Stimulated activated naive CD4-positive, alpha-beta T cell (primary cell): ENCODE data around the gene ABI3BP.
"Not testable (repeated sequence)": the region's sequence is repeated elsewhere in the genome, so short reads cannot be mapped to it uniquely, and the experiment has no call there.

Source experiments
- DNase-seq, 6 experiments: peaks; one replicate each; lab custom pipeline; 2025; lab: John Stamatoyannopoulos, UW

Gene ABI3BP

DNA sequence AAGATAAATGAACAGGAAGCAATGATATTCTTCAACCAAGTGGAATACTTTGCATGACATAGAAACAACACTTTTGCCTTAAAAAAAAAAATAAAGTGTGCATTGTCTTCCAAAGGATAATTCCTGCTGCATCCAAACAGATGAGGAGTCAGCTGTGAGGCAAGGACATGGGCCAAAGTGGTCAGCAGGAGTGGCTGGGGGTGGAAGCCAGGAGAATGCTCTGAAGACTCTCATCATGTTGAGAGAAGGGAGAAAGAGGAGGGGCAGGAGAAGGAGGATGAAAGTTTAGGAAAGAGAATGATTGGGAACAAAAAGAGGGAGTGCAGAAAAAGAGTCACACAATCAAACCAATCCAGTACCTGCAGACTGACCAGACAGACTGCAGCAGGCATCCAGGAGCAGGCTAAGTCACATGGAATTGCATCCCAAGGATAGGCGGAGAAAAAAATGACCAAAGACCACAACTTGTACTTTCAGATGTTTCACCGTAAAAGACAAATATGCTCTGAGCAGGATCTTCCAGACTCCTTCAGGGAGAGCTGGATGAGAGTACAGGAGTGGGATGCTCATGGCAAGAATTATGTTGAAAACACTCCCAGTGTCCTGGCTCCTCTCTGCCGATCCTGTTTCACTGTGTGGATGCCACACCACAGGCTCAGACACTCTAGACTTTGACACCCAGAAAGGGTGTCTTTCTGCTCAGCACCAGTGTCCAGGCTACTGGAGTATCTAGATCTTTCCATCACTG, 11.9 kb downstream of the ABI3BP start:
- DNase-seq: no peak

DNA sequence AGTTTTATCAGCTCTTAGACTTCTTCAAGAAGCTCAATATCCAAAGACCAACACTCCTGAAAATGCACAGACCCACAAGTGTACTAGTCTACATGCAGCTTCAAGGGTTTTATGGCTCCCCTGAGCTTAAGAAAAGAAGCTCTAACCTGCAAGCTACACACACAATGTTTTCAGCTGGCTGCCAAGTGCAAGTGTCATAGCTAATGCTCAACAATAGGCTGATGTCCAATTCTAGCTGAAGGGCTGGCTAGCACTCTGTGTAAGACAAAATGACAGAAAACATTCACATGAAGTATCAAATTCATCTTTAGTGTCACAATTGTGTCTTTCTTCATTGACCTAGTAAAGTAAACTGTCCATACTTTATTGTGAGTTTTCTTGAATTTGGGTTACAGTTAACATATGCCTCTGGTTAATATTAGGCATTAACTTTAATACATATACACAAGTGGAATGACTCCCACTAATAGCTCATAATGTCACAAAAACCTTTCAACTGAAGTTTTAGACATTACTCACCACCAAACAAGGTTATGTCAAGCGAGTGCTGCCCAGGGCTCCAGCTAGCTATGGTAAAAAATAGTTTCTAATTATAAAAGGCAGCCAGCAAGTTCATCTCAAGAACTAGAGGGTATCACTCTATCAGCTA, 15.1 kb downstream of the ABI3BP start:
- no peak for DNase-seq

DNA sequence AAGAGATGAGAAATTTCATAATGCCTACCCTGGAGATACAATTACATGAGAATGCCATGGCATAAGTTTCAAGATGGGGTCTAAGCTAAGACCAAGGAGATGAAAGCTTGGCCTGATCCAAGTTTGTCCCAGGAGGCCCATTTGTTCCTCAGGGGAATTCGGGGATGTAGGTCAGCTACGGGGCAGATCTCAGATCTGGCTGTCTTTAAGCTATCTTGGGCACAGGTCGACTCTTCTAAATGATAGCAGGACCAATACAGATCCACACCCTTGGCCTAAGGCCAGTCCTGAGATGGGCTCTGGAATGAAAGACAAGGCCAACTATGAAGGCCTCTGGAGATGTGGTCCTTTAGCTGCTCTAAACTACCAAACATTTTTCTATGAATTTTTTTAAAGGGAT, 16.6 kb downstream of the ABI3BP start:
- DNase-seq: no peak

DNA sequence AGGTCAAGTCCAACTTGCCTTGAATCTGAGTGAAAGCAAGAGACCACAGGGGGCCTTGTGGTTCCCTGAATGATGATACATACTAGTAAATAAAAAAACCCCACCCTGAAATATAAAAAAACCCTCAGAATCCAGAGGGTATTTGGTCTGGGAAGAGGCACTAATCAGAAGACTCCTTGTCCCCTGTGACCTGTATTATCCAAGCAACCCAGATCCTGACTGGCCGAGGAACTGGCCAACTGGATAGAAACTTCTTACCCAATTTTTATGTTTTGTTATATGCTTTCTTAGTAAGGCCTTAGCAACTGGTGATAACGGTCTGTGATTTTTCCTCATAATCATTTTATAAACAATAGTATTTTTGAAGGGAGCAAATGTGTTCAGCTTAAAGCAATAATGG, 17.5 kb downstream of the ABI3BP start:
- DNase-seq: no peak

DNA sequence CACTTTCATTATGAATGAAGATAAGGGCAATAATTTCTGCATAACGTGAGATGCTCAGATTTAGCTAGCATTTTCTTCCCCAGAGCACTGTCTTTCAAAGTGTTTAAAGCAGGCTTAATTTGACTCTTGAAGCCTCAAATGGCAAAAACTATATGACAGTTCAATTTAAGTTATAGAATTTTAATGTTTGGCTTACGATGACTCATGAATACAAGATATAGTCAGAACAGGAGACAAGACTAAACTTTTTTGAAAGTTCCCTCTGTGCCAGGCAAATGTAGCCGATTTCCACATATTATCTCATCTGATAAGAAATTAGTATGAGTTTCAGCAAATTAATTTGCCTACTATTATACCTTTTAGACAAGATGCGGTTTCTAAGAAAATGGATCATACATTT, 19.6 kb downstream of the ABI3BP start:
- DNase-seq: no peak

DNA sequence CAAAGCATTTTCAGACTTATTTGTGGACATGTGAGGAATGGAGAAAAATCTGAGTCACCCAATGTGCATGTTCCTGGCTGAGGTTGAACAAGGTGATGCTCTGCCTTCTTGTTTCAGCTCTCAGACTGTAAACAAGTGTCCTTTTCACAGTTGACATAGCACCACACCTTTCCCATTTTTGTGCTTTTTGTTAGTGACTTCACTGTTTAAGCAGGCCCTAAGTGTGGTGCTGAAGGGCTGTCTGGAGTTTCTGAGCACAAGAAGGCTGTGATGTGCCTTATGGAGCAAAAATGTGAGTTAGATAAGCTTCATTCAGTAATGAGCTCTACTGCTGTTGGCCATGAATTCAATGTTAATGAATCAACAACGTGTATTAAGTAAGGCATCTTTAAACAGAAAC, 20.4 kb downstream of the ABI3BP start:
- no peak for DNase-seq

DNA sequence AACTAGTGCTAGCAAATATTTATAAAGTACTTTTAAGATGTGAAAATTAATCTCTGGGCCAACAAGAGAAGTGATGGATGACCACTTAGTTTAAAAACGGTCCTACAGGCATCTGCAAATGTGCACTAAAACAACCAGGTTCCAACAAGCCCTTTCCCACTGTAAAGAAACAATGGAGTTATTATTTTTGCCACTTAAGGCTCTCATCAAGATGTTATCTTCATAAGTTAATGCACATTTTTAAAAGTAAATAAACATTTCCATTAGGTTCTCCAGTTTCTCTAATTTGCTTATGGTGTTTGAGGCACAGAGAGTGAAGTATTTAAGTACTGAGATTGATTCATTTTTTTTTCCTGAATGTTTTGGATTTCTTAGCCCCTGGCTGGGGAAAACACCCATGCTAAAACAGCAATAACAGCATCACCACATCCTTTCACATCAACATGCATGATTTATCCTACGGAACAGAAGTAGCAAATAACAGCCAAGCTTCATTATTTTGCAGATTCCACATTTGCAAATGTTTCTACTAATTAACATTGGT, 20.8 kb downstream of the ABI3BP start:
- DNase-seq: no peak

DNA sequence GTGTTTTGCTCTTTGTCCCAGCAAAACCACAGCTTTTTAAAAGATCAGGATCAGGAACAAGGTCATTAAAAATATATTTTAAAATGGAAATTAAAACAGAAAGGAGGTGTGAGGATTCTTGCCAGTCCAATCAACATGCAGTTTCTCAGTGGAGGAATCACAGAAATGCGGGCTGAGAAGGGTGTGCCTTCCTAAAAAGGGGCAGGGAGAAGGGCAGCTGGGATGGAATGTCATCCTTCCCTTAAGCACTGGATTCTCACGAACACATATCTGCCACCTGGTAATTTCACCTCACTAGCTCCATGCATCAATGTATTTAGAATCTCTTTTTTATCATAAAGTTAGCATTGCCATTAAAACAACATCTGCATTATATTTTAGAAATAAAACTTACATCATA, 21.4 kb downstream of the ABI3BP start:
- DNase-seq: no peak

DNA sequence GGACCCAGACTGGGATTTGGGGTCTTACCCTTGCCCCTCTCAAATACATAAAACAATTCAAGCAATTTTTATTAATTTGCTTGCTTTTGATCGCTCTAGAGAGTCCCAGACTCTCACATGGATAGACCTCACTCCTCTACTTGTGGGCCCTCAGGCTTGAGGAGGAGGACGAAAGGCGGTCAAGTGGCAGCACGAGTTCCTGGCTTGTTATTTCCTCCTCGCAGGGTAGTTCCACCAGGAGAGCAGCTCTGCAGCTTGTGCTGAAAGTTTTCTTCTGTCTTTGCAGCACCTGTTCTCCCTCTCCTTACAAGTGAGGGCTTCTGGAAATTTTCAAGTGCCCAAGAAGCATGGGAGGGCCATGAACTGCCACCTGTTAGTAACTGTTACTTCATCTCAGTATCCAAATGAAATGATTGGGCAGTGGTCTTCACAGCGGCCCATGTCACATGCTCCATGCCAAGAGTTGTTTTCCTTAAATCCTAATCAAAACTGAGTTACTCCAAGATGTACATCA, 22.7 kb downstream of the ABI3BP start:
- DNase-seq: no peak

DNA sequence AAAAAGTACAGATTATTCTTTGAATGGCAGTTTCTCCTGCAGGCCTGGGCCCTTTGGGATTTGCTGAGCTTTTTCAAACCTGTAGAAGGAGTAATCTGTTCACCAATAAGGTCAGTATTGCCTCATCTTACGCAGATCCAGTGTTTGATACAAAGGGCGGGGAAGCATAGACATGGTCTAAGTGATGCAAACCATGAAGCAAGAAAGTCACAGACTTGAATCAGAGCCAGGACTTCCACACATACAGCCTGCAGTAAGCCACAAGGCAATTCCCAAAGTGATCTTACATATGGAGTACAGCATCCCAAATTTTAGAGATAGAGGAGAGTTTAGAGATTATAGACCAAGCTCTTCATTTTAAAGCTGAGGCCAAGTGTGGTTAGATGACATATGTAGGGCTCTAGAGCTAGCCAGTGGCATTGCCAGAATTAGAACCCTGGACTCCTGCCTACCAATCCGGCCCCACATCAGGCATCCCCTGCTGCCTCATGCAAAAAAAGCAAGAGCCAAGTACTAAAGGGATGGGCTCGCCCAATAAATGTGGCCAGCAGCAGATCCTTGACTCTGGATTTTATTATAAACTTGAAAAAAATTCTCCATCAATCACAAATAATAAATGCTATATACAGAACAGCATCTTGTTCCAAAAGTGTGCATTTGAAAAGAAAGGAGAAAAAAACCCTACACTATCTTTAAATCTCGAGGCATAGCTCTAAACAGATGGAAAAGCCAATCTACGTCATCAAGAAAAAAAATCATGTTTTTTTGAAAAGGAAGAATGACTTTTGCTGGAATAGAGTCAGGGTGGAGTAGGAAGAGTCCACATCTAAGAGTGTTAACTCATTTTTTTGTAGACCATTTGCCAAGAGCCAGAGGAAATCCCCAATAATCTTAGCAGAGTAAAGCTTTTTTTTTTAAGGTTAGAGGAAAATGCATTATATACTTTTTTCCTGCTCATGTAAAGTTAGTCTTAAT, 24.0 kb downstream of the ABI3BP start:
- DNase-seq: no peak

DNA sequence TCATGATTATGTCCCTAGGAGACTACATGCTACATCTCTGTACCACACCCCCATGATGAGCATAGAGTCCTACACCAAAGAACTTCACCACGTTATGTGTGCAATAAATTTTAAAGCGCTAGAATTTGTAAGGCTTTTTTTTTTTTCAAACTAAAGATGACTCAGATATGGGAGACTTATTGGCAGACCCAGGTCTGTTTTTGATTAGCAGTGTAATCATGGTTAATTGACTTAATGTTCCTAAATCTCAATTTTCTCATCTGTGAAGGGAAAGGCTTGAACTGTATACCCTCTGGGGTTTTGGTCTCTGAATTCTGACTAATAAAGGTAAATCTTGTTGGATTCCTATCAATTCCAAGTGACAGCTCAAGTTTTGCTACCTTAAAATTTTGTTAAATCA, 26.4 kb downstream of the ABI3BP start:
- no peak for DNase-seq

DNA sequence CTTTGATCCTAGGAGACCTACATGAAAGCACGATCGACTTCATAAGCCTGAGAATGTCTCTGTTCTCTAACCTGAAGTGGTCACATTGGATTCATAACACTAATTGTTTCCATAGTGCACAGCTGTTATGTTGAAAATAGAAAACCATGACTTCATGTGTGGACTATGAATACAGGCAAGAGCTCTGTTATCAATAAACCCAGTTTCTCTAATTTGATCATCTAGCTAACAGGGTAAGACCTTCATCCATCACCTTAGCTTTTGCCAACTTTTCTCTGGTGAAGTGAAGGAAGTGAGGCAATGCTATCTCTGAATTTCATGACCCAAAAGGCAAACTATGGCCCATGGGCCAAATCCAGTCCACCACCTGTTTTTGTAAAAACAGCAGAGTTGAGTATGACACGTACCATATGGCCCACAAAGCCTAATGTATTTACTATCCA, 27.2 kb downstream of the ABI3BP start:
- DNase-seq: no peak

DNA sequence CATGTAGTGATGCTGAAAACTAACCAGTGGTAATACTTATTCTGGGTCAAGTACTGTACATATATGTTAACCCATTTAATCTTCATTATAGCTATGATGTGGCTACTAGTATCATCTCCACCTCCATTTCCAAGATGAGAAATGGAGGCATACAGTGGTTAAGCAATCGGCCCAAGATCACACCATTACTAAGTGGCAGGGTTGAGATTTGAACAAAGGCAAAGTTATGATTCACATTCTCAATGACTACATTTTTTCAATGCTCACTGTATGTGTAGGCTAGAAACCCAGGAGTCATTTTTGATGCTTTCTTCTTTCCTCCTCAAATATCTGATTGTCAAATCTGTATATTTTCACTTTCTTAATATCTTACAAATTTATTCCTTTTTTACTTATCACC, 30.2 kb downstream of the ABI3BP start:
- DNase-seq: no peak

DNA sequence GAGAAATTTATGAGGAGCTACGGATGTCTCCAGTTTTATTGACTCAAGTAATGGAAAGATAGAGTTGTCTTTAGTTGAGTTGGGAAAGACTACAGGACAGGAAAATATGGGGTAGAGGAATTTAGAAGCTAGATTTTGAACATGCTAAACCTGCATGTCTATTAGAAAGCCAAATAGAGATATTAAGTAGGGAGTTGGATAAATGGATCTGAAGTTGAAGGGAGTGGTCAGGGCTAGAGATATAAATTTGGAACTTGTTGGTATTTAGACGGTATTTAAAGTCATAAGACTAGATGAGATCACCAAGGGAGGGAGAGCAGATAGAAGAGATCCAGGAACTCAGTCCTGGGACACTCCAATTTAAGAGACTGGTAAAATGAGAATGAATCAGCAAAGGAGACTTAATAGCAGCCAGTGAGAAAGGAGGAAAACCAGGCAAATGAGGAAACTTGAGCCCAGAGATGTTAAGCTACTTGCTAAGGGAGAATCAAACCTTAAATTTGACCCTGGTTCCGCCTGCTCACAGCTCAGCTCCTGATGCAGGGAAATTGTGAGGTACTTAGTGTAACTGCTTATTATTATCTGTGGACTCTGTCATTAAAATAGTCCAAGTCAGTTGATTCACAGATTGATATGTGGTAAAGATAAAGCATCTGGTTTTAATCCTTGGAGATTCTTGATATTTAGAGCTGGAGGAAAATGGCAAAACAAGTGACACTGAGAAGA, 35.8 kb downstream of the ABI3BP start:
- no peak for DNase-seq

DNA sequence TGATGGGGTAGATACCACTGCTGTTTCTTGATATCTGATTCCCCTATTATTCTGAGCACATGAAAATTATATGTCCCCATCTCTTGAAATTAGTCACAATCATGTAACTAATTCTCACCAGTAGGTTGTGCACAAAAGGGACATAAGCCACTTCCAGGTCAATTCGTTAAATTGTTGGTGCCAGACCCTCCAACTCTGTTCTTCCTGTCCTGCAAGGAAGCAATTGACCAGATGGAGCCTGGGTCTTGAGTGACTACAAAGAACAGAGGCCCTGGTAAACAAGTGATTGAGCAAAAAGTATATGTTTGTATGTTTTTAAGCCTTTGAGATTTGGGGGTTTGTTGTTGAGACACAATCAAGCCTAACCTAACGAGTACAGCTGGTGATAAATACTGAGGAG, 36.9 kb downstream of the ABI3BP start:
- DNase-seq: no peak

DNA sequence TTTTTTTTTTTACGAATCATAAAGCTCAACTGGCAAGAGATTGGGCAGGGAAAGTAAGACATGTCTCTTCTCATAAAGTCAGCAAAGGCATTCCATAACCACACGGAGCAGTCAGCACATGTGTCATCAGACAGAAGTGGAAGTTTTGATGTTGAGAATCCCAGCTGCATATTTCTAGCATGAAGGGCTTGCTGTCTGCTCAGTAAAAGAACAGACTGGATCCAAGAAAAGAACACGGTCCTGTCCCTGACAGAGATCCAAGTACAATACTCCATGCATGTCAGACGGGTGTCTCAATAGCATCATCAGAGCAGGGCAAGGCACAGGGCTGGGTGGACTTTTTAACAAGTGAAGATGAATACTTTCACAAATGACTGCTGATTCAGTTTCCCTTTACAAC, 38.2 kb downstream of the ABI3BP start:
- no peak for DNase-seq

DNA sequence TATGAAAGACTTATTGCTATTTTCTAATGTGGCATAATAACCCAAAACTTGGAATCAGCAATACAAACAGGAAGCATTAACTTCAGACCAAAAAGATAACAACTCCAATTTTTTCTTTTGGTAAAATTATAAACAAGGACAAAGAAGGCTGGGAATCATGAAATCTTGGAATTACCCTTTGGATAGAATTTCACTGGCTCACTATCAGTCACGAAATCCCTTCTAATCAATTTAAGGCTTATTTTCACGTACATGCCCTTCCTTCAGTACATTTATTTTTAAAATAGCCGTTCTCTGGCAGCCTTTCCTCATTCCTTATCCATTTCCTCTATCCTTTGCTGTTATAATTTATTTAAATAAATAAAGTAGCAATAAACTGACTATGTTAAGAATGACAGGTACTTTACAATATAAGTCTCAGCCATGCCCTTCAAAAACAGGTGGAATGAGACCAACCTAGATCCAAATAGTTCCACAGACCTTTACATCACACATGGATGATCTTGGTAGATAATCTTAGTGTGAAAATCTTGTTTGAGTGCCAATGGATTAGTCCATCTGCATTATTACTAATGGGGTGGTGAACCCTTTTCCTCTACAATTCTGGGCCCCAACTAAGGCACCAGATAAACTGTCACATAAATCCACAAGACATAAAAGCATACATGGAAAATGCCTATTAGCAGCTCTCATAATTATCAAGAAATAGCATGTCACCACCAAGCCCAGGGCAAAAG, 38.9 kb downstream of the ABI3BP start:
- no peak for DNase-seq

DNA sequence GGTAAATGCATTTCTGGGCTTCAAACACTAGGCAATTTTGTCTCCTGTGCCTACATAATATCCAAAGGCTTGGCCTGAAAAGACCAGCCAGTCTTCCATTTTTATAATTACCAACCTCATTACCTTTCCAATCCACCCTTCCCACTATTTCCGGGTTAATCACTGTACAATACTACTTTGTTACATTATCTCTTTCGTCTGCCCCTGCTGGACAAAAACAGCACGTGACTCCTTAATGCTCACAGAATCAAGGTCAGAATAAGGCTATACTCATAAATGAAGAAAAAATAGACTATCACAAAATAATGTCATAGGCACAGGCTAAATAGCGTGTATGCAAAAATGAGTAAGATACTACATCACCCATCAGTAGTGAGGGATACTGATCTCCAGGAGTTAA, 40.1 kb downstream of the ABI3BP start:
- no peak for DNase-seq

DNA sequence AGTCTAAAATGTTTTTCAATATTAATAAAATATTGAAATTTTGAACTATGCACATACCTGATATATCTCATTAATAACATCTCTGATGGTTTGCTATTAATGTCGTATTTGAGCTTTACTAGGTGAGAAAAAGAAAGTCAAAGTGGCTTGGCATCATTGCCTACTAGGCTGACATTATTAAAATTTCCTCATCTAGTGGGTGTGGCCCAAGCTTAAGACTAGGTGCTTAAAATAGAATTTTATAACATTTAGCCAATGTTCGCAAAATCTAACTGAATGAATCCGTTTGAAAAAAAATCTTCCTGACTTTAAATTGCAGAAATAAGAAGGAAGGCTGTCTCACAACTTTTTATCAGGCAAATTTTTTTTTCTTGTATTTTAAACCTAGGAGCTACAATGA, 46.1 kb downstream of the ABI3BP start:
- no peak for DNase-seq

DNA sequence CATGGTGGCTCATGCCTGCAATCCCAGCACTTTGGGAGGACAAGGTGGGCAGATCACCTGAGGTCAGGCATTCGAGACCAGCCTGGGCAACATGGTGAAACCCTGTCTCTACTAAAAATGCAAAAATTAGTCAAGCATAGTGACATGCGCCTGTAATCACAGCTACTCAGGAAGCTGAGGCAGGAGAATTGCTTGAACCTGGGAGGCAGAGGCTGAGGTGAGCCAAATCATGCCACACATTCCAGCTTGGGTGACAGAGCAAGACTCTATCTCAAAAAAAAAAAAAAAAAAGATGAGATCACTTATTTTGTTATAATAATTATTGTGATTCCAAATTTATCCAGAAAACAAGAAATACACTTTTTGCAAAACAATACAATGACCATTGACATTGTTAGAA, 47.1 kb downstream of the ABI3BP start:
- DNase-seq: not testable (repeated sequence)

DNA sequence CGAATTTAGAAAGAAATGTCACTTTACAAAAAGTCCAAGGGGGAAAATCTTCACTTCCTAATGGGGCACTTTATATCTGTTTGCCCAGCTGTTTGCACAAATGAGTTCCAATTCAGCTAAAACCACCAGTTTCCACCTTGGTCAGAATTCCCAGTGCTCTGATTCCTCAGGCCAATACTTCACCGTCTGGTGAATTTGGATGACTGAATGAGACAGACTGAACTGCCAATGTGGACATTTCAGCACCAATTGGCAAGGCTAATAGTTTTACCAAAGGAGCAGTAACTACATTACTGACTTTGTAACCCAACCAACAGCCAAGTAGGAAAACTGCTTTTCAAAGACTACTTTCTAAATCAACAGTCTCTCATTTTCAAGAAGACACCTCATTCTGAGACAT, 51.8 kb downstream of the ABI3BP start:
- DNase-seq: no peak
